GM18507 (cell line): Measurements from ENCODE around the gene CFL1.
A peak's percentile ranks its signal among the peaks of the same experiment; 100 is the strongest.

Source experiments
- DNase-seq: peaks from one replicate; pipeline ENCODE4 v3.0.0; 2011; ENCODE audit warnings: low read depth; ENCODE audit not compliant: insufficient read length; ENCODE audit errors: extremely low spot score
- FAIRE-seq: peaks from 2 replicates; lab custom pipeline; 2011; peaks lifted over from hg19 to GRCh38; lab: Jason Lieb, UNC

Gene CFL1

DNA sequence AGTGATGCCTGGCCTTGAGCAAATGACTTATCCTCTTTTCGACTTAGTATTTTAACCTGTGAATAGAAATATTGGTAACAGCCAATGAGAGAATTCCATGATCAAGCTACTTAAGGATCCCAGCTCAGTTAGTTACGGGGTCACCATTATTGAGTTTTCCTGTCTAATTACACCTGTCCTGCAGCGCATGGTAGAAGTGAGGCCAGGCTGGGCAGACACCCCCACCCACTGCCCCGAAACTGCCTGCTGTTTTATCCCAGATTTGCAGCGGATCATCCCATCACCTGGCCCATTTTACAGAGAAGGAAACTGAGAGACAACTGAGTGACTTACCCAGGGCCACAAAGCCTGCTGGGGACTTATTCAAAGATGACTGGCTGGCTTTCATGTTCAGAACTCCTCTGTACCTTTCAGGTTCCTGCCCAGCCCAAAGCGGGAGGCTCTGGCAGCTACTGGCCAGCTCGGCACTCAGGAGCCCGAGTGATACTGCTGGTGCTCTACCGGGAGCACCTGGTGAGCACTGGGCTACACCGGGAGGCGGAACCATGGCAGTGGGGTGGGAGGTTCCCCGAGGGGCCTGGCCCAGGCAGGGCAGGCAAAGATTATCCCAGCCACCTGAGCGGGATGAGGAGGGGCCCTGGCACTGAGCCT lies 3.7 kb upstream of the CFL1 start:
- no peak for FAIRE-seq
- no peak for DNase-seq

DNA sequence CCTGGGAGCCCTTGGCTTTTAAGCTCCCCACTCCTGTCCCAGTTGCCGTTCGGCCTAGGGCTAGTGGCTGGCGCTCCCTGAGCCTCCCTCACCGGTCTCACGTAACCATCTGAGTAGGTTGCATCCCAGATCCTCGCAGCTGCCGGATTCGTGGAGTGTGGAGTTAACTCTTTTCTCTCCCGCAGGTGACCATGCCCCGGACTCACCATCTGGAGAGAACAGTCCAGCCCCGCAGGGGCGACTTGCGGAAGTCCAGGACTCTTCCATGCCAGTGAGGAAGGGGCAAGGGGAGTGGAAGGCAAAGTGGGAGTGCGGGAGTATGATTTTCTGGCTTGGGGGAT lies 3.2 kb upstream of the CFL1 start:
- FAIRE-seq (no peak), DNase-seq (no peak)

DNA sequence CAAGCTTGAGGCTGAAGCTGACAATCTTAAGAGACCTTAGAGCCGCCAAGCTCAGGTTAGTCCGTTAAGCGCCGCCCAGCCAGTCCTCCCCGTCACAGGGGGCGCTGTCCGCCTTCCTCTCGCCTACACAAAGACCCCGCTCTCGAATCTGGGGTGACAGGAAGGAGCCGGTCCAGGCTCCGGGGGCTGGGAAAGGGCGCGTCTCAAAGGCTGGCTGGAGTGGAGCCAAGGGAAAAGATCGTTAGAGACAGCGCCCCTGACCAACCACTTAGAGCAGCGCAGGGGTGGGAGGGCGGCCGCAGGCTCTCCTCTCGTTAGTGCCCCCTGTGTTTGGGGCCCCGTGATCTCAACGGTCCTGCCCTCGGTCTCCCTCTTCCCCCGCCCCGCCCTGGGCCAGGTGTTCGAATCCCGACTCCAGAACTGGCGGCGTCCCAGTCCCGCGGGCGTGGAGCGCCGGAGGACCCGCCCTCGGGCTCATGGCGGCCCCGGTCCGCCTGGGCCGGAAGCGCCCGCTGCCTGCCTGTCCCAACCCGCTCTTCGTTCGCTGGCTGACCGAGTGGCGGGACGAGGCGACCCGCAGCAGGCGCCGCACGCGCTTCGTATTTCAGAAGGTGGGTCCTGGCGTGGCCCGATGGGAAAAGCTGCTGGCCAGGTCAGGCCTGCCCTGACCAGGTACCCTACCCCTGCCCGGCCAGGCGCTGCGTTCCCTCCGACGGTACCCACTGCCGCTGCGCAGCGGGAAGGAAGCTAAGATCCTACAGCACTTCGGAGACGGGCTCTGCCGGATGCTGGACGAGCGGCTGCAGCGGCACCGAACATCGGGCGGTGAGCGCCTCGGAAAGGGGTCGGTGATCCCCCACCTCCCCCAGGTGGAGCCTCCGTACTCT lies 2.5 kb upstream of the CFL1 start, which contains the start of gene MUS81:
Gene MUS81, plus strand, starts transcription at position 156 of the 887 bp plus-strand sequence. Its CDS starts 321 bp downstream, at position 477.
- DNase-seq (peak; percentile 88), FAIRE-seq (peak; percentile 88)

DNA sequence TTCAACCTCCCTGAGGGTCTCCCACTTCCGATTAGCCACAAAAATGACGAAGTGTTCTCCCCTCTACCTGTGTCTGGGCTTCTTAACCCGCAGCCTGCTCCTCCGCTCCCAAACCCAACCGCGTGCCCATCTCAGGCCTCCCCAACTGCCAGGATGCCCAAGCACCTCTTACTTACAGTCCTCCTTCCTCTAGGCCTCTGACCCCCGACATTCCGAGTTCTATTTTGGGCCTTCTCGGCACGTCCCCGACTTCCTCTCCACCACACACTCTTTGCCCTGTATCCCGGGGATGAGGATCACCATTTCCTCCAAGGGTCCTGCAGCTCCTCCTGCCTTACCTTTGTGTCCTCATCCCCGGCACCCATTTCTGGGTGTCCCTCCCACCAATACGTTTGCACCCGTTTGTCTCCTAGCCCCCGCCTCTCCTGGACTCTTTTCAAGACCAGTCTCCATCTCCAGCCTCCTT lies 1.9 kb upstream of the CFL1 start:
- DNase-seq (no peak), FAIRE-seq (no peak)

DNA sequence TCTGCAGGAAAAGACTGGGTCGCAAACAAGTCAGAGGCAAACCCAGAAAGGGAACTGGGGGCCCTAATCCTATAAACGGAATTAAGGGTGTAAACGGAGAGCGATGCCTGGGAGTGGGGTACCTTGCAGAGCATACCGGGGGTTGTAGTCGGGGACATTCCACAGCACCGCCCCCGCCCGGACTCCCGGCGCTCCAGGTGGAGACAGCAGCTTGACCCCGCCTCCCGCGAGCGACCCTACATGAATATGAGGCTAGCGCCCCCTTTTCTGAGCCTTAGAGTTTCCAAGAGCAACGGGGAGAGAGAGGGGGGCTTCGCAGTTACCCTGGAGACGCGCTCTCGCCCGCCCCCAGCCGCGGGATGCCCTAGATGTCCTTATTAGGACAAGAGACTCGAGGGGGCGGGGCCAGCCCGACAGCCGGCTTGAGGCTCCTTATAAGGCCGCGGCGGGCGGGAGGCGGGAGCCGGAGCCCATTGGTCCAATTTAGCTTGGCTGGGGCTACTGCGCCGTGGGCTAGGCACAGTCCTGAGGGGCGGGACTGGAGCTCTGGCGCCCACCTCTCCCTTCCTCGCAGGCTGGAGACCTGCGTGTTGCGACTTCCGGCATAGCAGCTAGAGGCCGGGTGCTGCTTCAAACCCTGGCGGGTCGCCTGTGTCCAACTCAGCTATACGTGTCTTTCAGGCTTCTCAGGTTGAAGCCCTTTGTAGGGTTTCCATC lies 1.3 kb upstream of the CFL1 start:
- peak; percentile 81 for DNase-seq
- peak; percentile 95 for FAIRE-seq

DNA sequence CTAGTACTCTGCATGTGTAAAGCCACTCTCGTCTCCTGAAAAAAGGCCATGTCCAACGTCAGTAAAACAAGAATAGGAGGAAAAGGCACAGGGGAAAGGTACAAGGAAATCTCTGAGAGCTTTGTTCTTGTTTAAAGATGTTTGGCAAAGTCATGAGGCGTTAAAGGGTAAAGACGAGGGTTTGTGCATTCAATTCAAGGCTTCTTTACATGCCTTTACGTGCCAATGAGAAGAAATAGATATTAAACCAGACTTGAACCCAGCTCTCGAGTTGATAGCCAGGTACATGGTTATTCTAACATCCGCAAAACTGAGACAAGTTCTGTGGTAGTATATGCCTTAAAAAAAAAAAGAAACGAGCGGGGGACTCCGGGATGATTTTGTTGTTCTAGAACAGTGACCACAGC lies 704 bp upstream of the CFL1 start:
- DNase-seq (no peak), FAIRE-seq (no peak)

DNA sequence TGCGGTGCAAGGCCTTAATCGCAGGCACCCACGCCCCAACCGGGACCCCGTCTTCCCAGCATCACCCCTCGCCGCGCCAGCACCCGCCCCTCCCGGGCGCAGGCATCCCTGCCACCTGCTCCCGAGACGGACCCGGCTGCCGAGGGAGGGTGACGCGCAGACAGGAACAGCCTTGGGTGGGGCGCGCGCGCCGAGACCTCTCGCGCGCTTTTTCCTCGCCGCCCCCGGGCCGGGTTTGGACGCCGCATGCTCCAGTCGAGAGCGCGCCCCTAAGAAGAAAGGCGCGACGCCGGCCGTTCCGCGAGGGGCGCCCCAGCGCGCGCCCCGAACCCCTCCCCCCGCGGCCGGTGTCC lies 504 bp downstream of the CFL1 start:
- DNase-seq (no peak), FAIRE-seq (no peak)

DNA sequence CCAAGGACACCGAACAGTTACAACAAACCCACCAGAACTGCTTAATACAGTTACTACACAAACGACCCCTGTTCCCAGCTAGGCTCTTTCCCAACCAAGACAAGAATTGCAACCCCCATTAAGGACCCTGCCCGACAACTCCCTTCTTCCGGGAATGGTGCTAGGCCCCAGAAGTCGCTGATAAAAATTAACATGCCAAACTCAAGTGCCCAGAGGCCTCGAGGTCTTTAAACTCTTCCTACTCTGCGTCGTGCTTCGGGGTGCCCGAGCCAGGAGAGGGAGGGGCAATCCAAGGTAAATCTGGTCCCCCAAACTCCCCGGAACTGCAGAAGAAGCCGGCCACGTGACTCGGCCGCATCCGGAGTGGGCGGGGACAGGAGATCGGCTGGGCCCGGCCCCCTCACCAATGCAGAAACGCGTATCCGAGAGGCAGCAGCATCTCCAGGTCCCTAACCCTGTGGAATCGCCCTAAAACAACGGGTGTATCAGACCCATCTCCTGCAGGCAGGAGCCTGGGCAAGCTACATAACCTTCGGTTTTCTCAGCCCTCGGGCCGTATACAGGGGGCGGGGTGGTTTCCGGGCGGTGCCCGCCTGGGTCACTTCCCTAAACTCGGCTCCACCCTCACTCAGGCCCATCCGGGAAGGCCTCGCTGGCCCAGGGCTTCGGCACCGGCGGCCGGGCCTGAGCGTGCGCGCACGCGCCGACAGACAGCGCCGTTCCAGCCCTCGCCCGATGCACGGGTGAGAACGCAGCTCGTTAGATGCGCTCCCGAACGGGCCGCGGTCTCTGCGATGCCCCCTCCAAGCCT lies 1.1 kb downstream of the CFL1 start:
- FAIRE-seq: peak; percentile 68

DNA sequence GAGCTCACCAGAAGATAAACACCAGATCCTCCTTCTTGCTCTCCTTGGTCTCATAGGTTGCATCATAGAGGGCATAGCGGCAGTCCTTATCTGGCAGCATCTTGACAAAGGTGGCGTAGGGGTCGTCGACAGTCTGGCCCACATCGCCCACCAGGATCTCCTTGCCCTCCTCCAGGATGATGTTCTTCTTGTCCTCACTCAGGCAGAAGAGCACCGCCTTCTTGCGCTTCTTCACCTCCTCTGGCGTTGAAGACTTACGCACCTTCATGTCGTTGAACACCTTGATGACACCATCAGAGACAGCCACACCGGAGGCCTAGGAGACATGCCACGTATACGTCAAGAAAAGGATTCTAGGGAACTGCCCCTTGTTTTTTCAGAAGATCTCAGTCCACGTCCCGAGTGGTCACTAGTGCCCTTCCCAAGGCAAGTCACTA lies 2.0 kb downstream of the CFL1 start:
- DNase-seq (no peak), FAIRE-seq (no peak)

More for the DNA sequence above, 1.1 kb downstream of the CFL1 start:
- no peak for DNase-seq

DNA sequence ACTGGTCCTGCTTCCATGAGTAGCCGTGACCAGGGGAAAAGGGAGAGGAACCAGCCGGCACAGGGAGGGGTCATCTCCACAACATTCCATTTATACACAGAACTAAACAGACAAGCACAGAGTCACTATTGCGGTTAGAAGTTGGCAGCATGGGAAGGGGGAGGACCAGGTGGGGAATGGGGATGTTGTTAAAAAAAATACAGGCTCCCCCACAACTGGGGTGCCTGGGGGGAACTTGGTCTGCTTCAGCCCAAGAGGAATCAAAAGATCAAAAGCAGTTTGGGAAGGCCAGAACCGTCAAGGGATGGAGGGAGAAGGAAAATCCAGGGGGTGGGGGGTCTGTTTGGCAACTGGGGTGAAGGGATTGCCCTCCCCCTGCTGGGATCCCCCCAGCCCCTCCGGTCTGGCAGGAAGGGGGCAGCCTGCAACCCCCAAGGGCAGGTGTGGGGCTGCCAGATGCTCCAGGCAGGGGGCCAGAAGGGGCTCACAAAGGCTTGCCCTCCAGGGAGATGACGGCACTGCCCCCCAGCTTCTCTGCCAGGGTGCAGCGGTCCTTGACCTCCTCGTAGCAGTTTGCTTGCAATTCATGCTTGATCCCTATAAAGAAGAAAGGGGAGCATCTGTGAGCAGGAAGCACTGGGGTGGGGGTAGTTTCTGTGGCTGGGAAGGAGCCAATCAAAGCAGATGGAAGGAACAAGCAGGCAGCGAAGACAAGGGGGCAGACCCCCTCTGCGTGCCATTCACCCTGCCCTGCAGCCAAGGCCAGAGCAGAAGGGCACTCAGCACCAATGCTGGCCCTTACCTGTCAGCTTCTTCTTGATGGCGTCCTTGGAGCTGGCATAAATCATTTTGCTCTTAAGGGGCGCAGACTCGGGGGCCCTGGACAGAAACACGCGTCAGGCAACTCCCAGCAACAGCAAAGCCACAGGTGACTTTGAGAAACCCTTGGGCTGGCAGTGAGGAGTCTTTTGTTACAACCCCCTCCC lies 2.8 kb downstream of the CFL1 start:
- FAIRE-seq (no peak), DNase-seq (no peak)

DNA sequence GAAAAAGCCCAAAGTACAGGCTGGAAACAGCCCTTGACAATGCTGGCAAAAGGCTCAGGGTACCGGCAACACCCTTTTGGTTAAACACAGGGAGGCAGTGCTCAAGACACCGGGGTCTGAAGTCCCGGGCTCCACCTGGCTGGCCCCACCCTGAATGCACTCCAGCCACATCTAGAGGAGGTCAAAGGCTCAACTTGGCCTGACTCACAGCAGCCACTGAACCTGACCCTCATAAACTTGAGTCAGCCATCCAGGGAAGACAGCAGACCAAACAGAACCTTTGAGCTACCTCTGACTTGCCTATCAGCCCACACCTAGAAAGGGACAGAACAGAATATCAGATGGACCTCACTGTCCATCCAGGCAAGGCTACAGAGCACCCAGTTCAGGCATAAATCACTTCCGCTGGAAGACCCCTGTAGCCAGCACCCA lies 3.8 kb downstream of the CFL1 start:
- FAIRE-seq (no peak), DNase-seq (no peak)

DNA sequence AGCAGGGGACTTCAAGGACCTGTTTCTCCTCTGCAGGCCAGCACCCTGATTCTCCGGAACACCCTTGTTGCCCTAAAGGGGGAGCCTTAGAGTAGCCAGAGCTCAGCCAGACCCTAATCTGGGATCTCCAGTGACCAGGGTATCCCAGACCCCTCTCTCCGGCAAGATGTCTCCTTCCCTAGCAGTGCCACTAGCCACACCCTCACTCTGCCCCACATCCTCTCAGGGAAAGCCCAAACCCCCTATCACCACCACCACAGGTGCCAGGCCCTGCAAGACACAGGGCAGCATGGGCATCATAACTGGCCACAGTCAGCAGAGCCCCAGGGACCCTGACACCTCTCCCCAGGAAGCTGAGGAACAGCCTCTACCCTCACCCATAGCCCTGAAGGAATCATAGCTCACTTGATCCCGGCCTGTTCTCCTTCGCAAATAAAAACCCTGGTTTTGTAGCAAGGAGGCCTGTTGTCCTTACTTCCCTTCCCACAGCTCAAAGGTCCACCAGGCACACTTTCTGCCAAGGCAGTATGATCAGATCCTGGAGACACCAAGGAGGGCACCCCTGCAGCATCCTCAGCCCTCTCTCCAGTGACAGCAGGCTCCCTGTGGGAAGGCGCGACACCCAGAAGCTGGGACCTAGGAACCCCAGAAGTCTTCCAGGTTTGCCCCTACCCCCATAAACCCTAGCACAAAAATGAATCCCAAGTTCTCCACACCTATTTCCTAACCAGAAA lies 4.6 kb downstream of the CFL1 start:
- no peak for DNase-seq
- no peak for FAIRE-seq

DNA sequence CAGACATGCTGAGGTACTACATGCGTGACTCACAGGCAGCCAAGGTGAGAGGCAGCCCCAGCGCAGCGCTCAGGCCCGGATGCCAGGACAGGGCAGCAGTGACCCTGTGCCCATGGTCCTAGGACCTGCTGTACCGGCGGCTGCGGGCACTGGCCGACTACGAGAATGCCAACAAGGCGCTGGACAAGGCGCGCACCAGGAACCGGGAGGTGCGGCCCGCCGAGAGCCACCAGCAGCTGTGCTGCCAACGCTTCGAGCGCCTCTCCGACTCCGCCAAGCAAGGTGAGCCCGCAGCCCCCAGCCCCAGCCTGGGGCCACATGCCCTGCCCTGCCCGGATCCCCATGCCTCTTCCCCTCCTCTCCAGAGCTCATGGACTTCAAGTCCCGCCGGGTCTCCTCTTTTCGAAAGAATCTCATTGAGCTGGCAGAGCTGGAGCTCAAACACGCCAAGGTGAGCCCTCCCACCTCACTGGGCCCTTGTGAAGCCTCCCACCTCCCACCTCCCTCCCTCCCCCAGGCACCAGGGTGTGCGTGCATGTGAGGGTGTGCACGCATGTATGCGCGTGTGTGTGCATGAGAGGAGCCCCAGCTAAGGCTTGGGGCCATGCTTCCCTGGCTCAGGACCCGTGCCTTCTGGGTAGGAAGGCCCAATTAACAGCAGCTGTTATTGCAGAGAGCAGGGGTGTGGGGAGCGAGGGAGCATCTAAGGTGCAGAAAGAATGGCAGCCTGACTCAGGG lies 5.3 kb downstream of the CFL1 start:
- FAIRE-seq: no peak
- DNase-seq: no peak

DNA sequence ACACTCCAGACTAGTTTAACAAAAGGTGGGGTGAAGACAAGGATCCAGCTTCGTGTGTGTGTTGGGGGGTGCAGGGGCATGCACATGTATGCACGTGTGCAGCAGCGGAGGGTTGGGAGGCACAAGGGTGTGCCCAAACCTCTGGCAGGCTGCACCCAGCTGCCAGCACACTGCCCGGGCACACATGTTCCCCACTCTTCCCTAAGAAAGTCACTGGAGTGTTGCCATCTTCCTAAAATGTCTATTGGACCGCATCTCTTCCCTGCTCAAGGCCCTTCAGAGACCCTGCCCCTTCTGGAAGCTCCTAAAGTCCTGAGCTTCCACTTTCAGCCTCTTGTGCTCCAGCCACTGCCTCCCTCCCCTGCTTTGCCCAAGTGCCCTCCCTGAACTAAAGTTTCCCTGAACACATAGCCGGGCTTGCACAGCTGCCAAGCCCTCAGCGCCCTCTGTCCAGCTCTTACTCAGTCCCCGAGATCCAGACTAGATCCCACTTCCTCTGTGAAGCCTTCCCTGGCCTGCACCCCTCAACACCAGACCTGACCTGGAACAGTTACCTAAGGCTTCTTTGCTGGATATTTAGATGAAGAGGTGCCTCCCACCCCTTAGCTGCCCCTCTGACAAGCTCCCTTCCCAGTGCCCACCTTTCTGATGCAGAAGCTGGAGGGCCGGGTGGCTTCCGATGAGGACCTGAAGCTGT lies 6.0 kb downstream of the CFL1 start:
- no peak for FAIRE-seq
- no peak for DNase-seq

DNA sequence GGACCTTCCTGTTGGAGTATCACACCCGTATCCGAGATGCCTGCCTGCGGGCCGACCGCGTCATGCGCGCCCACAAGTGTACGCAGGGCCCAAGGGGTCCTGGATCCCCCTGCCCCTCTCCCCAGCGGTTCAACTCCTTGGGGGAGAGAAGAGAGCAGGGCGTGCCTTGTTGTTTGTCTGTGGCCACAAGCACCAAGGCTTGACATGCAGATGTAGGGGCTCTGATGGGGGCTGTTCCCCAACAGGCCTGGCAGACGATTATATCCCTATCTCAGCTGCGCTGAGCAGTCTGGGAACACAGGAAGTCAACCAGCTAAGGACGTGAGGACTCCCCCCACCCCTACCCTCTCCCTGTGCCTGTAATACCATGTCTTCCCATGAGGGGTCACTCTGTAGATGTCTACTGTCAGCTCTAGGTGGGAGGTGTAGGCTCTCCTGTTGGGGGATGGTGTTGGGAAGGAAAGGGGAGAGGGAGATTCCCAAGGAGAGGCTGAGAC lies 6.8 kb downstream of the CFL1 start:
- no peak for DNase-seq
- FAIRE-seq: no peak
